MCF 10A (cell line): ENCODE measurements around the gene SYNJ1. TPM values are rescaled to one million over a fixed set of nuclear protein-coding genes. Genes with fewer than 3 reads are reported as not detected.
A peak's percentile ranks its signal among the peaks of the same experiment; 100 is the strongest.

Source experiments
- BruUV-seq: library from RNA; stranded (reverse); fragments of 400-500 nt; replicated peaks from 2 replicates; lab custom pipeline; 2021; lab: Mats Ljungman, UMichigan
- CTCF ChIA-PET: fragments of 300-600 bp; sonication (Branson Sonifier 250); formaldehyde crosslinking; extraction: SDS; loops from one replicate; lab custom pipeline; 2021; ENCODE audit warnings: antibody characterized with exemption, inconsistent platforms; lab: Yijun Ruan, JAX
- POLR2A ChIA-PET: fragments of 300-600, 350-650 bp; sonication (Branson Sonifier 250); formaldehyde crosslinking; extraction: SDS; loops from one replicate; lab custom pipeline; 2020; ENCODE audit warnings: antibody characterized with exemption, inconsistent platforms; lab: Yijun Ruan, JAX
- DNase-seq: peaks from one replicate; pipeline ENCODE4 v3.0.0-alpha.2; 2018; ENCODE audit not compliant: unreplicated experiment
- H3K27ac Mint-ChIP-seq: one replicate; pipeline ENCODE4 v1.8.0; 2022; ENCODE audit warnings: mild to moderate bottlenecking, low read depth, mixed read lengths; ENCODE audit not compliant: unreplicated experiment
- H3K27me3 Mint-ChIP-seq: one replicate; pipeline ENCODE4 v1.8.0; 2022; ENCODE audit warnings: mixed read lengths; ENCODE audit not compliant: insufficient read depth, unreplicated experiment
- H3K36me3 Mint-ChIP-seq: one replicate; pipeline ENCODE4 v1.8.0; 2022; ENCODE audit warnings: mild to moderate bottlenecking, moderate library complexity, mixed read lengths; ENCODE audit not compliant: insufficient read depth, unreplicated experiment
- H3K4me1 Mint-ChIP-seq: one replicate; pipeline ENCODE4 v1.8.0; 2022; ENCODE audit warnings: mixed read lengths; ENCODE audit not compliant: insufficient read depth, unreplicated experiment
- H3K4me3 Mint-ChIP-seq: one replicate; pipeline ENCODE4 v1.8.0; 2022; ENCODE audit warnings: mild to moderate bottlenecking, moderate library complexity, mixed read lengths; ENCODE audit not compliant: unreplicated experiment
- H3K9me3 Mint-ChIP-seq: one replicate; pipeline ENCODE4 v1.8.0; 2022; ENCODE audit warnings: mixed read lengths; ENCODE audit not compliant: unreplicated experiment
- CTCF ChIP-seq: fragments of 200-600 bp; IDR thresholded peaks from one replicate; pipeline ENCODE4 v1.8.0; 2022; ENCODE audit warnings: antibody characterized with exemption, mild to moderate bottlenecking; ENCODE audit not compliant: unreplicated experiment
- intact Hi-C: fragments of 100-400 bp; cut with micrococcal nuclease; formaldehyde crosslinking; loops from 2 replicates; pipeline ENCODE4 v1.14.1; 2022
- total RNA-seq: library from RNA; stranded (reverse); gene quantifications from 2 replicates; pipeline ENCODE4 v1.2.3, GENCODE V29; 2022

SYNJ1 gene
- total RNA-seq, 1 experiment from 2014 or later = 9.7 TPM

- no peak for TF ChIP-seq CTCF
- DNase-seq = no peak
- BruUV-seq = no TSS peak
- intact Hi-C loops = no loop called here
- no peak overlapping the region for H3K27ac Mint-ChIP-seq
- CTCF ChIA-PET = interaction anchor here (1.2 kb wide), 1 partner anchor 38 kb away, joined by 3 read pairs; no protein-coding TSS in a partner anchor
- no peaks in the 10 kb centered on the region for H3K4me1 Mint-ChIP-seq
- no peaks in the 10 kb centered on the region for H3K27me3 Mint-ChIP-seq
- no peak overlapping the region for H3K4me3 Mint-ChIP-seq
- POLR2A ChIA-PET = no interaction called here
- H3K36me3 Mint-ChIP-seq = peaks cover 11% of the 10 kb centered on the region
- H3K9me3 Mint-ChIP-seq = no peaks in the 10 kb centered on the region
These were observed 69.3 kb downstream of the SYNJ1 start for GRCh38 chr21:32658524-32658923.

GRCh38 chr21:32653326-32653901 lies 74.4 kb downstream of the SYNJ1 start:
- Mint-ChIP-seq H3K36me3 (peaks cover 11% of the 10 kb centered on the region), H3K4me3 (no peak overlapping the region), H3K4me1 (no peaks in the 10 kb centered on the region), H3K27me3 (no peaks in the 10 kb centered on the region), H3K27ac (no peak overlapping the region), H3K9me3 (no peaks in the 10 kb centered on the region)
- ChIA-PET POLR2A (no interaction called here), CTCF (interaction anchor here (0.6 to 1.1 kb wide), 8 partner anchors 11 to 376 kb away, joined by 3 to 7 read pairs (median 3); no protein-coding TSS in a partner anchor)
- no TSS peak for BruUV-seq
- DNase-seq = peak; percentile 27
- peak; percentile 58 for TF ChIP-seq CTCF
- intact Hi-C loops = loop anchor here (1.0 kb wide), 1 partner anchor 173 kb away; no protein-coding TSS in a partner anchor

GRCh38 chr21:32648165-32648564 lies 79.6 kb downstream of the SYNJ1 start:
- ChIA-PET CTCF (no interaction called here), POLR2A (no interaction called here)
- H3K9me3 Mint-ChIP-seq = no peaks in the 10 kb centered on the region
- BruUV-seq = no TSS peak
- H3K4me1 Mint-ChIP-seq = no peaks in the 10 kb centered on the region
- no peak for DNase-seq
- no peak for TF ChIP-seq CTCF
- no peak overlapping the region for H3K4me3 Mint-ChIP-seq
- peaks cover 7% of the 10 kb centered on the region for H3K36me3 Mint-ChIP-seq
- intact Hi-C loops = no loop called here
- no peaks in the 10 kb centered on the region for H3K27me3 Mint-ChIP-seq
- no peak overlapping the region for H3K27ac Mint-ChIP-seq

- CTCF ChIA-PET = no interaction called here
- no peaks in the 10 kb centered on the region for H3K27me3 Mint-ChIP-seq
- no peak for TF ChIP-seq CTCF
- intact Hi-C loops = no loop called here
- no peak for DNase-seq
- peaks cover 15% of the 10 kb centered on the region for H3K36me3 Mint-ChIP-seq
- no peak overlapping the region for H3K4me3 Mint-ChIP-seq
- no peak overlapping the region for H3K27ac Mint-ChIP-seq
- H3K9me3 Mint-ChIP-seq = no peaks in the 10 kb centered on the region
- H3K4me1 Mint-ChIP-seq = no peaks in the 10 kb centered on the region
- POLR2A ChIA-PET = interaction anchor here (1.0 to 1.1 kb wide), 2 partner anchors 34 to 82 kb away, joined by 3 read pairs; partner anchors contain the start of genes CFAP298 and SYNJ1
- BruUV-seq = no TSS peak
These were observed 82.3 kb downstream of the SYNJ1 start for GRCh38 chr21:32645261-32646182.
